ENCODE measurements around the gene PFKL.
"Not testable (repeated sequence)": the region's sequence is repeated elsewhere in the genome, so short reads cannot be mapped to it uniquely, and the experiment has no call there.

Gene PFKL

DNA sequence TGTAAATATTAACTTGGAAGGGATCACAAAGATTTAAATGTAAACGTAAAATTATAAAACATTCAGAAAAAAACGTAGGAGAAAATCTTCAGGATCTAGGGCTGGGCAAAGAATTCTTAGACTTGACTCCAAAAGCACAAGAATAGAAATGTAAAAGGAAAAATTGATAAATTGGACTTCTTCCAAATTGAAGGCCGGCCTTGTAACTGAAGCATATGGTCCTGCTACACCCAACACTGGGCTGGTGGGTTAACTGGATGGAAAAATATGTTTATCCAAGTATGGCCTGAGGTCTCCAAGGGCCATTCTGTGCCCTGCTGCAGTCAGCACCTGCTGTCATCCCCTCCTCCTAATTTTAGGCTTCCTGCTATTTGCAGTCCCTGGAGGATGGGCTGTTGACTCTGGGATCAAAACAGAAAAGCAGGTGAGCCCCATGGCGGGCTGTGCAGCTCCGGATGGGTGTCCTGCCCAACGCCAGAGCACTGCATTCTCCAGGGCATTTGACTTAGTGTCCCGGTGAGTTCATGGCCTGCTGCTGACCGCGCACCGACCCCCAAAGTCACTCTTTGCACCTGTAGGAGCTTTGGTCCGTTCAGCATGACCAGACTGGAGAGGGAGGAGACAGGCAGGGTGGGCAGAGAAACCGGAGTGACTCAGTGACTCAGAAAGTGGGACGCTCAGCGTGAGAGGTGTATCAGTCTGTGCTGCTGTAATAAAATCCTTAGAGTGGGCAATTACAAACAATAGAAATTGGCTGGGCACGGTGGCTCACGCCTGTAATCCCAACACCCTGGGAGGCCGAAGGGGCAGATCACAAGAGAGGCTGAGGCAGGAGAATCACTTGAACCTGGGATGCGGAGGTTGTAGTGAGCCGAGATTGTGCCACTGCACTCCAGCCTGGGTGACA, 20.2 kb upstream of the PFKL start:
- no peak for DNase-seq

DNA sequence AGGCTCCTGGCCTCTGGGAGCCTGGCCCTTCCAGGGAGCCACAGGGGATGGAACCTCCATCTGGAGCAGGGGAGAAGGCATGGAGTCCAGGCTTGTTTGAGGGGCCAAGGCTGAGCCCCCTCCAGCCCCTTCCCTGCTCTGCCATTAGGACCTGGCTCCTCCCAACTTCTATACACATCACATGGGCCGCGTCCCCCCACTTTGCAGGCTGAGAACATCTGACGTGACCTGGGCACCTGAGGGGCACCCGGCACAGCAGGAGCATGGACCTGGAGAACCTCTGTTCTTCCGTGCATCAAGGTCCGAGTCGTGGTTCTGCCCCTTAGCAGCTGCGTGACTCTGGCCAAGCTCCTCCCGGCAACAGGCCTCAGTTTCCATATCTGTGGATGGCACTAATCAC, 18.1 kb upstream of the PFKL start:
- no peak for DNase-seq

DNA sequence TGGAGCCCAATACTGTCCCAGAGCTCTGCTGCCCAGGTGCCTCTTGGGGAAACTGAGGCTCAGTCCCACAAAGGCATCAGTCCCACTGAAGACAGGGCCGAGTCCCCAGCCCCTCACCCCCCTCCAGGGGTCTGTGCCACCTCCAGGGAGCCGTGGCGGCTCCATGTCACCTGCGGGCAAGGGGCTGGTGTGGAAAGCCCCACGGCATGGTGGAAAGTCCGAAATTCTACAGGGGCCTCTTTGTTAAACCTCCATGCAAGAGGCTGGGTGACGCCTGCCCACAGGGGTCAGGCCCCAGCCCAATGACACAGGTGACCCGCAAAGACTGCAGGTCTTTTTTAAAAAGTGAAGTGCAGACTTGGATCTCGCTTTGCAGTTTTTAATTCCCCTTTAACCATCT, 17.5 kb upstream of the PFKL start:
- no peak for DNase-seq

DNA sequence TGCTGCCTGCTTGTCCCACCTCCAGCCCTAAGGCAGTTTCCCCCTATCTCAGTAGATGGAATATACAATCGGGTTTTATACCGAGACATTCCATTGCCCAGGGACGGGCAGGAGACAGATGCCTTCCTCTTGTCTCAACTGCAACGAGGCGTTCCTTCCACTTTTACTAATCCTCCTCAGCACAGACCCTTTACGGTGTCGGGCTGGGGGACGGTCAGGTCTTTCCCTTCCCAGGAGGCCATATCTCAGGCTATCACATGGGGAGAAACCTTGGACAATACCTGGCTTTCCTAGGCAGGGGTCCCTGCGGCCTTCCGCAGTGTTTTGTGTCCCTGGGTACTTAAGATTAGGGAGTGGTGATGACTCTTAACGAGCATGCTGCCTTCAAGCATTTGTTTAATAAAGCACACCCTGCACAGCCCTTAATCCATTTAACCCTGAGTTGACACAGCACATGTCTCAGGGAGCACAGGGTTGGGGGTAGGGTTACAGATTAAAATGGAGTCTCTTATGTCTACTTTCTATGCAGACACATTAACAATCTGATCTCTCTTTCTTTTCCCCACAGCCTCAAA, 16.6 kb upstream of the PFKL start:
- DNase-seq = not testable (repeated sequence)

DNA sequence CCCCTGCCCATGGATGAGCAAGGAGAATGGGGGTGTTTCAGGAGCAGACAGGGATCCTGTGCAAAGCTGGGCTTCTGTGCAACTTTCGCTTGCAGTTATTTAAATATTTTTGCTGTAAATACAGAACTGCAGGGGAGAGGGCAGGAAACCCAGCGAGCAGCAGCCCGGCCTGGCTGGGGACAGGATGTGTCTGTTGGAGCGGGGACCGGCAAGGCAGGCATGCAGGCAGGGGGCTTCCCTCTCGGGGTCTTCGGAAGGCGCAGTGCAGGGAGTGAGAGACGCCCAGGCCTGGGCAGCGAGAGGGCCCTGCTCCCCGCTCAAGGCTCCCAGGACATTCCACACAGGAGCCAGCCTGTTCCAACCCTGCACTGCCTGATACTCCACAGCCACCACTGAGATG, 15.9 kb upstream of the PFKL start:
- no peak for DNase-seq

DNA sequence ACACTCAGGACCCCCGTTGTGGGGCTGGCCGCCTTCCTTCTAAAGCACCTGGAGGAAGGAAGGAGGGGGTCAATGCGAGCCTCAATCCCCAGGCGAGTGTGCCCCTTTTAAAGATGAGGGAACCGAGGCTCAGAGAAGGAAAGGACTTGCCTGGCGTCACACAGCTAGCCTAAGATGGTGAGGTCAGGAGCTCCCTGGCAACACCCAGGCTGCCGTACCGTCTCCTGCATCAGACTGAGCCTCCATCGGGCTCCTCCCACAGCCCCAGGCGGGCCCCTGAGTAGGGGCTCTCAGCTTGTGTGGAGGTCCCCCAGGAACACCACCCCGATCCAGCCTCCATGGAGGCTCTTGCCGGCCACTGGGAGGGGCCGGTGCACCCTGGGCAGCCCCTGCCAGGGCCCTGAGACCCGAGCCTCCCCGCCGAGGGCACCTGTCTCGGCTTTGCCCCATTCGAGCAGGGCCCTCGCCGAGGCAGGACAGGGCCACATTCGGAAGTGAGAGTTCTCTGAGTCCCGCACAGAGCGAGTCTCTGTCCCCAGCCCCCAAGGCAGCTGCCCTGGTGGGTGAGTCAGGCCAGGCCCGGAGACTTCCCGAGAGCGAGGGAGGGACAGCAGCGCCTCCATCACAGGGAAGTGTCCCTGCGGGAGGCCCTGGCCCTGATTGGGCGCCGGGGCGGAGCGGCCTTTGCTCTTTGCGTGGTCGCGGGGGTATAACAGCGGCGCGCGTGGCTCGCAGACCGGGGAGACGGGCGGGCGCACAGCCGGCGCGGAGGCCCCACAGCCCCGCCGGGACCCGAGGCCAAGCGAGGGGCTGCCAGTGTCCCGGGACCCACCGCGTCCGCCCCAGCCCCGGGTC, 14.5 kb upstream of the PFKL start, which contains the start of gene AIRE:
Gene AIRE, plus strand, starts transcription at position 739 of the 855 bp plus-strand sequence. CDS start 131 bp downstream, outside the sequence.
- no peak for DNase-seq

DNA sequence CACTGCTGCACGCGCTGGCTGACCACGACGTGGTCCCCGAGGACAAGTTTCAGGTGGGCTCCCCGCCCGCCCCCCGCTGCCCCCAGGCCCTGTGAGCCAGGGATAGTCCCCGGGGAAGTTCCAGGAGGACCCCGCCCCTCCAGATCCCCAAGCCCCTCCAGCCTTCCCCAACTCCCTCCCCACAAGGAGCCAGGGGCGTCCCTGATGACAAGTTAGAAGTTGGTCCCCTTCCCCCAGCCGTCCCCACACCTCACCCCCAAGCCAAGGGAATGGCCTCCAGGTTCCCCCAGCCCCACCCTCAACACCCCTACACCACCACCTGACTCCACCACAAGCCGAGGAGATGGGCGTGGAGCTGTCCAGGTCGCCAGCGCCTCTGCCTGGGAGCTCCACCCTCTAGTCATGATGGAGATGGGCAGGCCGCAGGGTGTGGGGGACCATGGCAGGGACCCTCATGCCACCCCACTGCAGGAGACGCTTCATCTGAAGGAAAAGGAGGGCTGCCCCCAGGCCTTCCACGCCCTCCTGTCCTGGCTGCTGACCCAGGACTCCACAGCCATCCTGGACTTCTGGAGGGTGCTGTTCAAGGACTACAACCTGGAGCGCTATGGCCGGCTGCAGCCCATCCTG, 13.7 kb upstream of the PFKL start:
- no peak for DNase-seq

DNA sequence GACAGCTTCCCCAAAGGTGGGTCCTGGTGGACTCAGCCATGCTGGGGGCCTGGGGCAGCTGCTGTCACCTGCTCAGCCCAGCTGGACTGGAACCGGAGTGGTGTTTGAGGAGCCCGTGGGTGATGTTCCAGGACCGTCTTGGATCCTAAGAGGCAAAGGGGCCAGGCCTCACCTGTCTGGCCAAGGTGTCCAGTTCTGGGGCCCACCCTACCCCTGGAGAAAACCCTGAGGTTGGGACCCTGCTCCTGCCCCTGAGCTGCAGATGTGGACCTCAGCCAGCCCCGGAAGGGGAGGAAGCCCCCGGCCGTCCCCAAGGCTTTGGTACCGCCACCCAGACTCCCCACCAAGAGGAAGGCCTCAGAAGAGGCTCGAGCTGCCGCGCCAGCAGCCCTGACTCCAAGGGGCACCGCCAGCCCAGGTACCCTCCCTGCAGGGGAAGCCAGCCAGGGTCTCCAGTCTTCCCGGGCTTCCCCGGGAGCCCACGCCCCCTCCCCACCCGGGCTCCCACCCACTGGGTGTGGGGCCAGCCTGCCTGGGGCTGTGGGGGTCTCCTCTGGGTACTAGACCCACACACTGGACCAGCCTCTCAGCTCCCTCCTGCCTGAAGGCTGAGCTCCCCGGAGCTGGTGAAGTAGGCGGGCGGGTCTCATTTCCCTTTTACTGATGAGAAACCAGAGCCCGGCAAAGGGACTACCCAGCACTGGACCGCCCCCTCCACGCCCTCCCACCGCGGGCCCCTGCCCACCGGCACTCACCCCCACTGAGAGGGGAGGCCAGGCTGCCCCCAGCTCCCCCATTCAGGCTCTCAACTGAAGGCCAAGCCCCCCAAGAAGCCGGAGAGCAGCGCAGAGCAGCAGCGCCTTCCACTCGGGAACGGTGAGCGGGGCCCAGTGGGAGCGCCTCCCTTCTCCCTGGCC, 12.9 kb upstream of the PFKL start:
- DNase-seq = no peak

DNA sequence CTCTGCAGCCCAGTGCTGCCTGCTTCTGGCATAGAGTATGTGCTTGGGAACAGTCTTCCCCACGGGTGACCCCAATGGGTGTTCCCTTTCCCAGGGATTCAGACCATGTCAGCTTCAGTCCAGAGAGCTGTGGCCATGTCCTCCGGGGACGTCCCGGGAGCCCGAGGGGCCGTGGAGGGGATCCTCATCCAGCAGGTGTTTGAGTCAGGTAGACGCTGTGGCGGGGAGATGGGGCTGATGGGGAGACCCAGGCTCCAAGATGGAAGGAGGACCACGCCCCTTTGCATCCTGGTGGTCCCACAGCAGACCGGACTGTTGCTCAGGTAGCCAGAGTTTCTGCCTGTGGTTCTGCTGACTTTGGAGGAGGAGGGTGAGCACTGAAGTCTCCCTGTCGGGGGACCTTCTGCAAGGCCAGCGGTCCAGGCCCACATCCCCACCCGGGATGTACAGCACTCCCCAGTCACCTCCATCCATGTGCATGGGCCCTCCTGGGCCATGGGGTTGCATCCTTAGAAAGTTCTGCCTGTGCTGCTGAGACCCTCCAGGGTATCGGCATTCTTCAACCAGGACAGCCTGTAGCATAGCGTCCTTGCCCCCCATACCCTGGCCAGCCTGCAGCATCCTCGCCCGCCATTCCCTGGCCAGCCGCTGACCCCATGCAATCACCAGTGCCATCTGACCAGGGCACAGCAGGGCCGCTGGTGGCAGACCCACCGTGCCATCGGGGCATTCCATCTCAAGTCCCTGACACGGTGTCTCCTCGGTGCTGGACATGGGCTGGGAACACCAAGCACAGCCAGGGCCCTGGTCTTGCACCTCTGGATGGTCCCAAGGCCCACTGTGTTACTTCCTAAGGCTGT, 11.4 kb upstream of the PFKL start:
- DNase-seq = no peak

DNA sequence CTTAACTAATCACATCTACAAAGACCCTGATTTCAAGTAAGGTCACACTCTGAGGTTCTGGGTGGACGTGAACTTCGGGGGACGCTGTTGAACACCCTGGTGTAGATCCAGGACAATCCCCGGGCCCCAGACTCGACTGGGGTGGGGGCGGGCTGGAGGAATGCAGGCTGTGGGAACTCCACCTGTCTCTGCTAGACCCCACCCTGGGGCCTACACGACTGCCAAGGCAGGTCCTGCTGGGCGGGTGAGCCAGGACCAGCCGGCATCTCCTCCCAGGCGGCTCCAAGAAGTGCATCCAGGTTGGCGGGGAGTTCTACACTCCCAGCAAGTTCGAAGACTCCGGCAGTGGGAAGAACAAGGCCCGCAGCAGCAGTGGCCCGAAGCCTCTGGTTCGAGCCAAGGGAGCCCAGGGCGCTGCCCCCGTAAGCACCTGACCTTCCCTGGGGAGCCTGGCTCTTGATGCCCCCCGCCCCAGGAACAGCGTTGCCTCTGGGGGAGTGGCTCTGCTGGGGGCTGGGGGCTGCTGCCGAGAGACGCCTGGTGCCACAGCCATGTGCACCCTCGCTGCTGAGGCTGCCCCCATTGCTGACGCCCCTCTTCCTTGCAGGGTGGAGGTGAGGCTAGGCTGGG, 10.4 kb upstream of the PFKL start:
- DNase-seq = no peak

DNA sequence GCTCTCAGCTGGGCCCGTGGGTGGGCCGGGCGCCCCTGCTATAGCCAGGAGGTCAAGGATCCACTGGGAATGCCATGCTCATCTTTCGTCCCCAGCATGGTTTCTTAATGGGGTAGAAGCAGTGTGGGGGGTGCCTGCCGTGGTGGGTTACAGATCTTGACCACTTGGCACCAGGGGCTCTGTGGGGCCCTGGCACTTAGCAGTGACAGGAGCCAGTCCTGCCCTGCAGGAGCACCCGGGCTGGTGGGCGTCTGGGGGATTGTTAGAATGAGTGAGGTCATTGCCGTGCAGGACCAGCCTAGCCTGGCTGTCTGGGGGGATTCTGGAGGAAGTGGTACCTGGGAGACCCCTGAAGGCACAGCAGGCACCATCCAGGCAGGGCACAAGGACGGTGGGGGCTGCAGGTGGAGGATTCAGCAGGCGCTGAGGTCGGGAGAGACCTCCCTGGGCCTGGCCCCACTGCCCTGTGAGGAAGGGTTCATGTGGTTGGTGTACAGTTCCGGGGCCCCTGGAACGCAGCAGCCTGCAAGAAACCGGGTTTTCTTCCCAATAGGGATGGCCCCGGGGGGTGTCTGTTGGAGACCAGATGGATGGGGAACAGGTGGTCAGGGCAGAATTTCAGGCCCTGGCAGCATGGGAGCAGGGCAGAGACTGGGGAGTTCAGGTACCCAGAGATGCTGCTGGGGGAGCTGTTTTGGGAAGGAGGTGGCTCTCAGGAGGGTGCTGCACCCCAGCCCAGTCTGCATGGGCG, 9.4 kb upstream of the PFKL start:
- no peak for DNase-seq

DNA sequence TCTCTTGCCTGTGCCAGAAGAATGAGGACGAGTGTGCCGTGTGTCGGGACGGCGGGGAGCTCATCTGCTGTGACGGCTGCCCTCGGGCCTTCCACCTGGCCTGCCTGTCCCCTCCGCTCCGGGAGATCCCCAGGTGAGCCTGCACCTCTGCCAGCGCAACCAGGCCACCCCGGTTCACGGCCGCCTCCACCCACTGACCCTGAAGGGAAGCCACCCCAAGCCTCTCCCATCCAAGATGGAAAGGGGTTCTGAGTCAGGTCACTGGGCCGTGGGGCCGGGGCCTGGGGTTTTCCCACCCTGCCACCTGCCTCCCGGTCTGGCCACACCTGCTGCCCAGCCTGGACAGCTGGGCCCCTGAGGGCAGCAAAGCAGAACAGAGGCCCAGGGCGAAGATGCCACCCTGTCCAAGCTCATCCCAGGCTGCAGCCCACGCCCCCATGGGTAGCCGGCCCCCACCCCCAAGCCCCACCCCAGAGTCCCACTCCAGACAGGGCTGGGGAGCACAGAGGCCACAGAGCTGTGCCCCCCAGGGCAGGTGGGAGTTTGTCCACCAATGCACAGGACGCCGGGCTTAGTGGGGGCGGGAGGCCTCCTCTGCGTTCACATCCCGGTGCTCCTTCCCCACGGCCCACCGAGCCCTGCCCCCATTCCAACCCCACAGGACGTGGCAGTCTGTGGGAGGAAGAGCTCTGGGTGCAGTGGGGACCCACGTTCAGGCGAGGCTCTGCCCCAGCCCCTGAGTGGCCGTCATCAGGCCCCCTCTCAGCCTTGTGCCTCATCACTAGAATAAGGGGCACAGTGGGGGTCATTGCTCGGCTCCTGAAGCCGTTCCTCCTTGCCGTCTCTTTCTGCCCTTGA, 8.5 kb upstream of the PFKL start:
- no peak for DNase-seq

DNA sequence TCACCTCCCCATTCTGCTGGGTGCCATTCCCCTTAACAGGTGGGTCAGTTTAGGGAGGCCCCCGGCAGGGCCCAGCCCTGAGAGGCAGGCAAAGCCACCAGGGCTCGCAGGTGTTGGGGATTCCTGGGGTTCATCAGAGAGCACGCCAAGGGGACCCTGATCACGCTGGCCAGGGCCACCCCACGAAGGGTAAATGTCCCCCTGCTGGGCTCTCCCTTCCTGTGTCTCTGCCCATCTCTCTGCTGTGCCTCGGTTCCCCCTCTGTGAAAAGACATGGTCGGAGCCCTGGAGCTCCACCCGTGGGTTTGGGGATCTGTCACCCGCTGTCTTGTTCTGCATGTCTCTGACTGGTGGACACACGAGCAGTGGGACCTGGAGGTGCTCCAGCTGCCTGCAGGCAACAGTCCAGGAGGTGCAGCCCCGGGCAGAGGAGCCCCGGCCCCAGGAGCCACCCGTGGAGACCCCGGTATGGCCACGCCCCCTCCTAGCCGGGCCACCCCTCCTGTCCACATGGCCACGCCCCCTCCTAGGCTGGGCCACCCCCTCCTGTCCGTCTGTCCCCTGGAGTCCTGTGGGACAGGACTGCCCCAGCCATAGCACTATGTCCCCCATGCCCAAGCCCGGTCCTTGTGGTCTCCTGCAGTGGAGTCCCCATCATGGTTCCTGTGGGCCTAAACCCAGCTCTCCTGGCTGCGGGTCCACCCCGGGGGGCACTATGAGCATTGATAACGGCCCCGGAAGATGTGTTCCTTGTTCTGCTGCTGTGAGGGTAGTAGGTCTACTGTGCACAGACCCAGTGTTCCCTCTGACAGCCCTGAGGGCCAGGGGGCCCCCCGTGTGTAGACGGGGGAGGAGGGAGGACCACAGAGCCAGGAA, 7.7 kb upstream of the PFKL start:
- no peak for DNase-seq

DNA sequence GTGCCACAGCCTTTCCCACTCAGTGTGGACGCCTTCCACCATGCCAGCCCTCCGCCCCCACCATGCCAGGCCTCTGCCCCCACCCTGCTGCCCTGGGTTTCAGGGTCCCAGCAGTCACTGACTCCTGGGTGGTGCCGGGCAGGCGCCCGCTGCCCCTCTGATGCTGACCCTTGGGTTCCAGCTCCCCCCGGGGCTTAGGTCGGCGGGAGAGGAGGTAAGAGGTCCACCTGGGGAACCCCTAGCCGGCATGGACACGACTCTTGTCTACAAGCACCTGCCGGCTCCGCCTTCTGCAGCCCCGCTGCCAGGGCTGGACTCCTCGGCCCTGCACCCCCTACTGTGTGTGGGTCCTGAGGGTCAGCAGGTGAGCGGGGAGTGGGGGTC, 7.0 kb upstream of the PFKL start:
- no peak for DNase-seq

DNA sequence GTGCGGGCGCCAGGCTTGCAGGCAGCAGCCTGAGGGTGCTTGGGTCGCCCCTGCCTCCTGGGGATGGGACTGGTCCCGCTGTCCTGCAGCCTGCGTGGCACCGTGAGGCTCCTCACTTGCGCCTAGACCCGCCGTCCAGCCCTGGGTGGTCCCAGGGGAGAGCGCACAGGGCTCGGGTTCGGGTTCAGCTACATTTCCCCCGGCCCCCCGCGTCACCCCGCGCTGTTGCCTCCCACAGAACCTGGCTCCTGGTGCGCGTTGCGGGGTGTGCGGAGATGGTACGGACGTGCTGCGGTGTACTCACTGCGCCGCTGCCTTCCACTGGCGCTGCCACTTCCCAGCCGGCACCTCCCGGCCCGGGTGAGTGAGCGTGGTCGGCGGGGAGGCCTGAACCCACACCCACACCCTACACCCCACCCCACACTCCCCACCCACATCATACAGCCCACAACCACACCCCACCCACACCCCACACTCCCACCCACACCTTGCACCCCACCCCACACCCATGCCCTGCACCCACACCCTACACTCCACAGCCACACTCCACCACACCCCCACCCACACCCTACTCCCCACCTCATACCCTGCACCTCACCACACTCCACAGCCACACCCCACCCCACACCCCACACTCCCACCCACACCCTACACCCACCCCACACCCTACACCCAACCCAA, 6.2 kb upstream of the PFKL start:
- no peak for DNase-seq

DNA sequence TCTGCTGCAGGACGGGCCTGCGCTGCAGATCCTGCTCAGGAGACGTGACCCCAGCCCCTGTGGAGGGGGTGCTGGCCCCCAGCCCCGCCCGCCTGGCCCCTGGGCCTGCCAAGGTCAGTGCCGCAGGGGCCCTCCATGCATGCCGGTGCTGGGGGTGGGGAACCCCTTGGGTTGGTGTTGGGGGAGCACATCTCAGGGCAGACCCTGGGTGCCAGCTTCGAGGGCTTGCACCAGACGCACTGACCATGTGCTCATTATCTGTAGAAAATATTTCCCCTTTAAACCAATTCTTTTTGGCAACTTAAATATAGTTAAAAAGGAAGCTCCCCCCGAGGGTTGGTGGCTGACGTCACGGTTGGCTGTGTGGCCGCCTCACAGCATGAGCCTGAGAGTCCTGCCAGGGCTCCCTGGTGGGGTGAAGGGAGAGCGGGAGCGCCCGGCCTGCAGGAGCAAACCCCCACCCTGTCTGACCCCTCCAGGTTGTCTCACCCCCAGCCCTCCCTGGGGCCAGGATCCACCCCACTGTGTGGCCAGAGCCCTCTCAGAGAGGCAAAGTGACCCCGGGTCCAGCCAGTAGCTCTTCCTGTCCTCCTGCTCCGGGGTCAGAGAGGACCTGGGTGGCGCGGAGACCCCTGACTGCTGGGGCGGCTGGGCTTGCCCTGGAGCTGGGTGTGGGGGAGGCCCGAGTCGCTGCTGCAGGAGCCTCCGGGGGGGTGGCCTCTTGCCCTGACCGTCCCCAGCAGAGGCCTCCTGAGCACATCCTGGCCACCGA, 5.3 kb upstream of the PFKL start:
- no peak for DNase-seq
